ENCODE measurements around the gene LMBR1.

LMBR1 gene

DNA sequence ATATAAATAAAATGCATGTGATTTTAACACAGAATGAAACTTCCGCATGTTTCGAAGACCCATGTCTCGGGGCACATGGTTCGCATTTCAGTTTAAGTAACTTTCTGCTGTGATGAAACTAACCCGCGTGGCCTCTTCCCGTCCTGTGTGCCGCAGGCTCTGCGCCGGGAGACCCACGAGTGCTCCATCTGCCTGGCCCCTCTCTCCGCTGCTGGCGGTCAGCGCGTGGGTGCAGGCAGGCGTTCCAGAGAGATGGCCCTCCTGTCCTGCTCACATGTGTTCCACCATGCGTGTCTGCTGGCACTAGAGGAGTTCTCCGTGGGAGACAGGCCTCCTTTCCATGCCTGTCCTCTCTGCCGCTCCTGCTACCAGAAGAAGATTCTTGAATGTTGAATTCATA lies 216.7 kb downstream of the LMBR1 start:
- Mint-ChIP-seq H3K36me3 (ENCODE audit: low read depth) (peaks cover 84% of the 10 kb centered on the region), H3K4me1 (ENCODE audit: low read depth) (no peaks in the 10 kb centered on the region), H3K27me3 (no peaks in the 10 kb centered on the region)

DNA sequence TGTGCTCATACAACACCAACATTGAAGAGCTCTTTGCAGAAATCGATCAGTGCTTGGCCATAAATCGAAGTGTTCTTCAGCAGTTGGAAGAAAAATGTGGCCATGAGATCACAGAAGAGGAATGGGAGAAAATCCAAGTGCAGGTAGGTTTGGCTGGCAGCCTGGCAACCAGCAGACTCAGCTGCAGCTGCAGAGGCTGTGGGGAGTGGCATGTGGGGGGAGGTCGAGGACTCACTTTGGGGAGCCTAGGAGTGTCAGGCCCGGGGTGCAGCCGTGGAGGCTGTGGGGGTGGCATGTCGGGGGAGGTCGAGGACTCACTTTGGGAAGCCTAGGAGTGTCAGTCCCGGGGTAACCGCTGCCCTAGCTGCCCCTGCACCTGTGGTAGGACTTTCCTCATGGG lies 217.3 kb downstream of the LMBR1 start:
- H3K4me1 Mint-ChIP-seq (ENCODE audit: low read depth), result no peaks in the 10 kb centered on the region
- H3K36me3 Mint-ChIP-seq (ENCODE audit: low read depth), result peaks cover 84% of the 10 kb centered on the region
- no peak for DNase-seq
- H3K4me3 Mint-ChIP-seq, result no peak overlapping the region
- H3K27me3 Mint-ChIP-seq, result no peaks in the 10 kb centered on the region
- no peak overlapping the region for H3K27ac Mint-ChIP-seq
- no peaks in the 10 kb centered on the region for H3K9me3 Mint-ChIP-seq

More for the DNA sequence above, 216.7 kb downstream of the LMBR1 start:
- Mint-ChIP-seq H3K9me3 (no peaks in the 10 kb centered on the region), H3K27ac (no peak overlapping the region), H3K4me3 (no peak overlapping the region)
- no peak for DNase-seq

DNA sequence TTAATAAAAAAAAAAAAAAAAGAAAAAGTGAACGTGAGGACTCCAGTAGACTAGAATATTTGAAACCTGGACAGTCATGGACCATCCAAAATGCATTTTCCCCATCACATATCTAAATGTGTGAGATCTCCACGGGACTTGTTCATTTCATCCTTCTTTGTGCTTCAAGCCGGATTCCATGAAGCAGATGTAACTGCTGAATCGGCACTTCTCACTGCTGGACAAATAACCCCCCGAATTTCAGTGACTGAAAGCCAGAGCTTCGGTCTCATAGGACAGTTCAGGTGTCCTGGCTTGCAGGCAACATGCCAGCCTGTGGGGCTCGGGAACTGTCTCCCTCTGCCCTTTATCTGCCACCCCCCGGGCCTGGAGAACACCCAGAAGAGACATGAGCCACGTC lies 219.1 kb downstream of the LMBR1 start:
- no peak for DNase-seq
- Mint-ChIP-seq H3K9me3 (no peaks in the 10 kb centered on the region), H3K27me3 (no peaks in the 10 kb centered on the region), H3K27ac (no peak overlapping the region), H3K4me1 (ENCODE audit: low read depth) (no peaks in the 10 kb centered on the region), H3K4me3 (no peak overlapping the region), H3K36me3 (ENCODE audit: low read depth) (peaks cover 76% of the 10 kb centered on the region)

DNA sequence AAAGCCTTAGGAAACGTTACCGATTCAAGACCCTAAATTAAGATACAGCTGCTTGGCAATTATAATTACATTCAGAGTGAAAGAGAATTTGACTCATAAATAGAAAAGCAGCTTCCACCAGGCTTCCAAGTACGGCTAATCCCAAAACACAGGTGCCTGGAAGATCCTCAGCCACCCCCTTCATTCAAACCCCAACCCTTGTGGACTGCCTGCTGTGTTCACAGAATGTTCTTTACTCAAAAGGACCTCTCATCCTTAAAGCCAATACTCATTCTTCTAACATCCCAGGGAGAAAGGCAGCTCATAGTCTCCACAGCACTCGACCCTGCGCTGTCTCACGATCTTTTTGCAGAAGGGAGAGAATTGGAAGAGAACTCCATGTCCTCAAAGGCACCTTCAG lies 219.5 kb downstream of the LMBR1 start:
- Mint-ChIP-seq H3K9me3 (no peaks in the 10 kb centered on the region), H3K27ac (no peak overlapping the region), H3K36me3 (ENCODE audit: low read depth) (peaks cover 76% of the 10 kb centered on the region), H3K4me1 (ENCODE audit: low read depth) (no peaks in the 10 kb centered on the region), H3K27me3 (no peaks in the 10 kb centered on the region), H3K4me3 (no peak overlapping the region)
- no peak for DNase-seq

DNA sequence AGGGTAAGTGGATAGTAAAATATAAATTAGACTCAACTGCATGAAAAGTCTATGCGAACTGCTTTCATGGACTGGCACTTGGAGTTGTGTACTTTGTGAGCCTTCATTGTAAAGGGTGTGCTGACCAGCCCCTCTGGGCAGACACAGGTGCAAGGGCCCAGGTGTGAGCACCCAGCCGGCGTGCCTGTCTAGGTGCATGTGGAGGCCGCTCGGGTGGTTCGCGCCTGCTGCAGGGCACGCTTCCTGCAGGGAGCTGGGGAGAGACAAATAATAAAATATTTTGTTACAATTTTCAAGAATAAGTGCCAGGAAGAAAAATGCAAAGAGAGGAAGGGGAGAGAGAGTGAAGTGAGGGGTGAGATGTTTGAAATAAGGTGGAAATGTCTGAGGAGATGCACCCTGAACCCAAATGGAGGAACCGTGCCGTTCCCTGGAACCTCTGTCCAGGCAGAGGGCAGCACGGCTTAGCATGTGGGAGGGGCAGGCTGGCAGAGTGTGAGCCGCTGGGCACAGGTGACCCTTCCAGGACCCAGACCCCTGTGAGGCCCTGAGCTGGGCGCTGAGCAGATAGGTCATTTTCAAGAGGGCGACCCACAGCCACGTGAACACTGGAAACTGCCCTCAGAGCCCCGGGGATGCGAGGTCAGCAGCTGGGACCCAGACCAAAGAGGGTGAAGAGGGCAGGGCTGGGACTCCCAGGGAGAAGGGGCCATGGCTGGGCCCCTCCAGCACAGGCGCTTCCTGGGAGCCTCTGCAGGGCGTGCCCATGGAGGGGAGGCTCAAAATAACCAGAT lies 223.8 kb downstream of the LMBR1 start:
- no peaks in the 10 kb centered on the region for H3K4me1 Mint-ChIP-seq (ENCODE audit: low read depth)
- DNase-seq, result no peak
- no peaks in the 10 kb centered on the region for H3K27me3 Mint-ChIP-seq
- H3K4me3 Mint-ChIP-seq, result no peak overlapping the region
- no peaks in the 10 kb centered on the region for H3K9me3 Mint-ChIP-seq
- H3K27ac Mint-ChIP-seq, result no peak overlapping the region
- H3K36me3 Mint-ChIP-seq (ENCODE audit: low read depth), result peaks cover 42% of the 10 kb centered on the region

DNA sequence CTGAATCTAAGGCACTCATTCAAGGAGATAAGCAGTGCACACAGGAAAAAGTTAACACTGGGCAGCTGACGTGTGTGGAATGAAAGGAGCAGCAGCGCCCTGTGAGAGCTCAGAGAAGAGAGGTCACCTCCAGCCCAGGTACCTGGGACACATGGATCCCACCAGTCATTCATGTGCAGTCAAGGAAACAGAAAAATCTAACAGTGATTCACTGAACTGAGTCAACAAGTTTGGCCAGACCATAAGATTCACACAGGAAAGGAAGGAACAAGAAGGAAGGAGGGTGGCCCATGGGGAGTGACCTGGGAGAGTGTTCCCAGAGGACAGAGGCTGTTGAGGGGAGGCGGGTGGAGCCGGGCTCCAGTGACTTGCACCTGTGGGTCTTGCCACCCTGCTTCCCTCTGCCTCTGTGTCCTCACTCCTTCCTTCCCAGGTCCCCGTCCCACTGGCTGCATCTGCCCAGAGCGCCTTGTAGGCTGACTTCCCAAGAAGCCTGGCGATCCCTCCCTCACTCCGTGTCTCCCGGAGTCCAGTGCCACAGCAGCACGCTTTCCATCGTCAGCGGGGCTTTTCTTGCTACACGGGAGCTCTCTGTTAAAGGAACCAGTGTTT lies 224.7 kb downstream of the LMBR1 start:
- DNase-seq, result no peak
- Mint-ChIP-seq H3K9me3 (no peaks in the 10 kb centered on the region), H3K27me3 (no peaks in the 10 kb centered on the region), H3K4me3 (no peak overlapping the region), H3K36me3 (ENCODE audit: low read depth) (peaks cover 33% of the 10 kb centered on the region), H3K4me1 (ENCODE audit: low read depth) (no peaks in the 10 kb centered on the region), H3K27ac (no peak overlapping the region)

DNA sequence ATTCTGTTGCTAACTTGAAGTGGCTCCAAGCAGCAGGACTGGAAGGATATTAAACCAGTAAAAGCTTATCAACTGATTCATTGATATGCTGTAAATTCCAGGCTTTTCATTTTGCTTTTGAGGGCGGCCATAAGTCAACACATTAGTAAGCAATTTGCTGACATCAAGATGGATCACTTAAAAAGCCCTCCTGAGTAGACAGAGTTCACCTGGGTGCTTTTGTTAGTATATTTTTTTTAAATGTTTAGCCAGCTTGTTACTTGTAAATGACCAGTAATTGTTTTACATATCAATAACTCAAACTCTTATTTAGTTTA lies 225.9 kb downstream of the LMBR1 start:
- no peak overlapping the region for H3K4me3 Mint-ChIP-seq
- no peaks in the 10 kb centered on the region for H3K9me3 Mint-ChIP-seq
- H3K27me3 Mint-ChIP-seq, result no peaks in the 10 kb centered on the region
- H3K4me1 Mint-ChIP-seq (ENCODE audit: low read depth), result no peaks in the 10 kb centered on the region
- DNase-seq, result no peak
- no peak overlapping the region for H3K27ac Mint-ChIP-seq
- peaks cover 29% of the 10 kb centered on the region for H3K36me3 Mint-ChIP-seq (ENCODE audit: low read depth)

DNA sequence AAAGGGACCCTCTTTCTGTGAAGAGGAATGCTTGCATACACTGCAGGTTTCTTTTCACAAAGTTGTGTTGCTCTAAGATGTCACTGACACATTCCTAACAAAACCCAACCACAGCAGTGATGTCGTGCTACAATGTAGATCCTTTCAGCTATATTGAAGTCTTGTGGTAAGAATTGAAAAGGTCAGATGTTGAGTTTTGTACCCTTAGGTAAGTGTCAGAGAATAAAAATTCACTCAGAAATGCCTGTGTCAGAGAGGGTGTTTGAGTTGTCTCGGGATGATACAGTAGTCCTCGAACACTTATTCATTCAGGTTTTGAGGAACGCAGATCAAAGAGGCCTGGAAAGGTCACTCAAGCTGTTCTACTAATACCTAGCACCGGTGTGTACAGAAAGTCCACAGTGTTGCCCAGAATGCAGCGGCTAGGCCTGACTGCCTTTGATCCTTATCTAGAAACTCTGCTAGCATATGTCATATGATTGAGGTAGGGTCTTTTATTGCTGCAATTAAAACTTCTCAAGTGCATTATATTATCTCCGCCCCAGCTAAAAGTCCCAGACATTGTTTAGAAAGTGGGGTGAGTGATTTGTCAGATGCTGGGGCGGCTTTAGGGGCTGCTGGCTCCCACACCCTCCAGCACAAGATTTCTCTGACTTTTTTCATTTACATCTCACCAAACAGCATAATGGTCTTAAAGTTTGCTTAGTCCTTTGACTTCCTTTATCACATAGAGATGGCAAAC lies 226.4 kb downstream of the LMBR1 start:
- Mint-ChIP-seq H3K4me1 (ENCODE audit: low read depth) (no peaks in the 10 kb centered on the region), H3K9me3 (no peaks in the 10 kb centered on the region), H3K36me3 (ENCODE audit: low read depth) (peaks cover 25% of the 10 kb centered on the region), H3K27me3 (no peaks in the 10 kb centered on the region), H3K27ac (no peak overlapping the region), H3K4me3 (no peak overlapping the region)
- no peak for DNase-seq

DNA sequence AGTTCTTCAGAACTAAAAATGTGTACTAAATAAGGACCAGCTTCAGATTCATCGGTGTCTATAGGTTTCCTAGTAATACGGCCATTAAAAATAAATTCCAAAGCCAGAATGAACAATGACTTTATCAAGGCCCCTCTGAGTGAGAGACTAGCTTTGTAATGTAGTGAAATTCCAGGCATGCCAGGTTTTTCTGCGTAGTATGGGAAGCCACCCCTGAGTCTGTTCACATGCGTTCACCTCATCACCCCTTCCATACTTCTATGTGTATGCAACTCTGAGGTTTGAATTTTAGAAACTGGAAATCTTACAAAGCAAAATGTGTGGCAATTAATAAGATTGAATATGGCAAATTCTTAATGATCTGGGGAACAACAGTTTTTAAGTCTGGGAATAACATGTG lies 227.9 kb downstream of the LMBR1 start:
- no peak overlapping the region for H3K27ac Mint-ChIP-seq
- DNase-seq, result no peak
- no peaks in the 10 kb centered on the region for H3K27me3 Mint-ChIP-seq
- peaks cover 12% of the 10 kb centered on the region for H3K36me3 Mint-ChIP-seq (ENCODE audit: low read depth)
- no peaks in the 10 kb centered on the region for H3K4me1 Mint-ChIP-seq (ENCODE audit: low read depth)
- H3K4me3 Mint-ChIP-seq, result no peak overlapping the region
- H3K9me3 Mint-ChIP-seq, result no peaks in the 10 kb centered on the region

DNA sequence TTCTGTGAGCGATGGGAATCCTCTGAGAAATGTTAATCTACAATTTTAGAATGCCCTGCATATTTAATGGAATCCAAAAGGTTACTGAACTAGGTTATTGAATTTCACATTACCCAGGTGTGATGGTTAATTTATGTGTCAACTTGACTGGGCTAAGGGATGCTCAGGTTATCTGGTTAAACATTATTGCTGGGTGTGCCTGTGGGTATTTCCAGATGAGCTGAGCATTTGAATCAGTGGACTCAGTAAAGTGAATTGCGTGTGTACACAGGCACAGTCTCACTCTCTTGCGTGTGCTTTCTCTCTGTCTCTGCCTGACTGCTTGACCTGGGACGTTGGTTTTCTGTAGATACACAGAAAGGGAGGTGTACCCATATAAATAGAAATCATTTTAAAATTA lies 230.7 kb downstream of the LMBR1 start:
- H3K9me3 Mint-ChIP-seq, result no peaks in the 10 kb centered on the region
- no peak overlapping the region for H3K4me3 Mint-ChIP-seq
- DNase-seq, result no peak
- H3K27ac Mint-ChIP-seq, result no peak overlapping the region
- no peaks in the 10 kb centered on the region for H3K4me1 Mint-ChIP-seq (ENCODE audit: low read depth)
- H3K27me3 Mint-ChIP-seq, result peaks cover 8% of the 10 kb centered on the region
- no peaks in the 10 kb centered on the region for H3K36me3 Mint-ChIP-seq (ENCODE audit: low read depth)

DNA sequence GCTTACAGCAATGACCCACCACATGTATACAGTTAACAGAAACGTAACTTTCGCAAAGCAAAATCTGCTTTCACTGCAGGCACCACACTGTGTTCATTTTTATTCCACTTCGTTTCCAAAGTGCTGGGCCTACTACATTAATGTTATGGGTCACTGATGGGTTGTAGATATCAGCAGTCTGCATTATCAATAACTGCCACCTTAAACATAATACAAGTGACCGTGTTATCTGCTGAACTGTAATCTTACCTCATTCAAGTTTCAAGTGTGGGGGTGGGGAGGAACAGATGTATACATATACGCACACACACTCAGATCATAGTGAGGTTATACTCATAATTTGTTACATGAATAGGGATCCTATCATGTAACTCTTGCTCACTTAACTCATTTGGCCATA lies 231.3 kb downstream of the LMBR1 start:
- Mint-ChIP-seq H3K4me1 (ENCODE audit: low read depth) (no peaks in the 10 kb centered on the region), H3K36me3 (ENCODE audit: low read depth) (no peaks in the 10 kb centered on the region), H3K27me3 (peaks cover 8% of the 10 kb centered on the region), H3K4me3 (no peak overlapping the region), H3K9me3 (no peaks in the 10 kb centered on the region), H3K27ac (no peak overlapping the region)
- no peak for DNase-seq

DNA sequence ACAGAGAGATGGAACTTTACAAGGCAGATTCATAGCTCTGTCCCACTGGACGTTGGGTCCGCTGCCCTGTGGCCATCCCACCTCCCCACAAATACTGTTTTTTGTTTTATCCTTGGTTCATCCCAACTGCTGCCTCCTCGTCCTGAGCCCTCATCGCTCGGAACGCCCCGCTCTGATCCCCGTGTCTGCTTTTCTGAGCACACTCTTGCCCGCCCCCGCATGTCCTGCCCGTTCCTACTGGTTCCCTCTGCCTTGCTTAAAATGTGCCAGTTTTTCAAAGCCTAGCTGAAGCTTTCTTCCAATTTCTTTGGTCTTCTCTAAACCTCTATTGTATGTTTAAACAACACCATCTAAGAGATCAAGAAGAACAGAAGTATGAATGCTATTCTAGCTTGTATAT lies 233.0 kb downstream of the LMBR1 start:
- DNase-seq, result no peak
- Mint-ChIP-seq H3K4me1 (ENCODE audit: low read depth) (peaks cover 4% of the 10 kb centered on the region), H3K4me3 (no peak overlapping the region), H3K36me3 (ENCODE audit: low read depth) (no peaks in the 10 kb centered on the region), H3K9me3 (no peaks in the 10 kb centered on the region), H3K27me3 (peaks cover 12% of the 10 kb centered on the region), H3K27ac (no peak overlapping the region)

DNA sequence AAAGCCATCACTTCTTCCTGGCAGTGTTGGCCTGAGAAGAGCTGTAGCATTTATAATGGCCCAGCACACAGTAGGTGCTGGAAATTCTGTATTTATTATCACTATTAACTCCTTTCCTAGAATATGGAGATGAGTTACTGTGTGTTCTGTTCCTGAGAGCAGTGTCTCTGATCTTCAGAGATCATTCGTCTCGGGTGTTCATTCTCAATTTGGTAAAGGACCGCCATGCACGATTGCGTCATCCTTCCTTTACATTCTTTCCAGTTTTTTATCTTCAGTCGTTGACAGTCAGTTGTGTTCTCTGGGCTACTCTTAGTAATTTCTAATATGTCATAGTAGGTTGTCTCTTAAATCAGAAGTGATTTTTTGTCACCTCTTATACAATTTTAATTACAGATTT lies 233.8 kb downstream of the LMBR1 start:
- H3K27me3 Mint-ChIP-seq, result peaks cover 12% of the 10 kb centered on the region
- H3K9me3 Mint-ChIP-seq, result no peaks in the 10 kb centered on the region
- DNase-seq, result no peak
- peaks cover 4% of the 10 kb centered on the region for H3K4me1 Mint-ChIP-seq (ENCODE audit: low read depth)
- no peak overlapping the region for H3K4me3 Mint-ChIP-seq
- no peaks in the 10 kb centered on the region for H3K36me3 Mint-ChIP-seq (ENCODE audit: low read depth)
- H3K27ac Mint-ChIP-seq, result no peak overlapping the region

DNA sequence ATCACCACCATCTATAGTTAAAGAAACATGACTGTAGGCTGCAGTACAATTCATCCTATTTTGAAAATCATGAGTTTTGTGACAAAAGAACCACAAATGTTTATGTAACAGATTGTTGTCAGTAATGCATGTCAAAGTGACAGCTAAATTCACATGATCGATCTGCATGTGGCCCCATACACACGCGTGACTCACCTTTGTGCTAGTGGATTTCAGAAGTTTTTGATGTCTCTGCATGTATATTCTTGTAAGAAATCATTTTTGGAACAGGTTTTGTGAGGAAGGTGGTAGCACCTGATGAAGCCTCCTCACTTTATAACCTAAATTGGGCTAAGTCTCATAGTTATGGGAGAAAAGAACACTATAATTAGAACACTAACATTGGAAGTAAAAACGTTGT lies 235.3 kb downstream of the LMBR1 start:
- Mint-ChIP-seq H3K9me3 (no peaks in the 10 kb centered on the region), H3K27ac (no peak overlapping the region), H3K36me3 (ENCODE audit: low read depth) (no peaks in the 10 kb centered on the region), H3K27me3 (peaks cover 16% of the 10 kb centered on the region), H3K4me3 (no peak overlapping the region), H3K4me1 (ENCODE audit: low read depth) (peaks cover 4% of the 10 kb centered on the region)
- DNase-seq, result no peak

DNA sequence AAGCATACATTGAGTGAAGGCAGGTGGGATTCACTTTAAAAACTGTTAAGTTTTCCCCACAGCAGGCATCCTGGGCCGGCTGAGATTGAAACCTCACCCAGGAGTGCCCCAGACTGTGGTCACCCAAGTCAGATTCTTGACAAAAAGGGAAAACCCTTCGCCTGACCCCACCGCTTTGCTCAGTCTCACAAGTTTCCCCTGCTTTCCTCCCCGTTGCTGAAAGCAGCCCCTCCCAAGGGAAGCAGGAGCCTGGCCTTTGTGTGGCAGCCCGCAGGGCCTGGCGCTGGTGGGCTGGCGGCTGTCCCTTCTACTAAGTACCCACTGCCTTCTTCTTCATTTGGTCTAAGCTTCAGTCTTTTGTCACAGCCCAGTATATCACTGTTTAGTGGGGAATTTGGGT lies 236.4 kb downstream of the LMBR1 start:
- Mint-ChIP-seq H3K9me3 (no peaks in the 10 kb centered on the region), H3K4me1 (ENCODE audit: low read depth) (peaks cover 4% of the 10 kb centered on the region)

More for the DNA sequence above, 236.4 kb downstream of the LMBR1 start:
- H3K36me3 Mint-ChIP-seq (ENCODE audit: low read depth), result no peaks in the 10 kb centered on the region
- H3K27me3 Mint-ChIP-seq, result peaks cover 23% of the 10 kb centered on the region
- no peak for DNase-seq
- H3K27ac Mint-ChIP-seq, result no peak overlapping the region
- H3K4me3 Mint-ChIP-seq, result no peak overlapping the region

Measured in activated T-cell treated with anti-CD3 and anti-CD28 coated beads, Interleukin-2, amount 50 U/mL, for 24 hours (primary cell).